ENCODE data around the gene KCNH4. TPM values are rescaled to one million over a fixed set of nuclear protein-coding genes. Genes with fewer than 3 reads are reported as not detected.

The KCNH4 gene
- total and polyA plus RNA-seq, 7 donors: 0.01 to 0.17 (median 0.08) TPM; not detected in 2

DNA sequence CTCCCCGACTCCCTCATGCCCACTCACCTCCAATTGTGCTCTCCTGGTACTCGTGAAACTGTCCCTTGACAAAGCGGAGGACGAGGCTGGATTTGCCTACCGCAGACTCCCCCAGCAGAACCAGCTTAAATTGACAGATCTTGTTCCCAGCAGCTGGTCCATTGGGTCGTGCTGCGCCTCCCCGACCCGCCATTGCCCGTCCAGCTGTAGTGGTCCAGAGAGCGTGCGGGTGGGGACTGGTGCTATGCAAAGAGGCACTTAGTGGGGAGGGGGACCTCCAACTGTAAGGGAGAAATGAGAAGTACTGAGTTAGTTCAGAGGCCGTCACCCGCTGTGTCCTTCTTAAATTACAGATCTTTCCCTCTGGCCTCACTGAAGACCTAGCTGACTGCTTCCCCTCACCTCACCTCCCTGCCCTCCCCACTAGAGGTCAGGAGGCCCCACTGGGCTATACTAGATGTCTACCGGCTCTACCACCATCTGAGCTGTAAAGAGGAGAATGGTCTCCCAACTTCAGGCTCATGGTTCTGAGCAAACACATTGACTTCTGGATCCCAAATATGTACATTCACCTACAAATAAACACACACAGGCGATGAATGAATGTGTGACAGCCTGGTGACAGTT, 50.5 kb downstream of the KCNH4 start:
- H3K36me3 ChIP-seq (ENCODE audit: insufficient read depth in 1 of 2, low read depth in 1 of 2): peaks cover 4 to 57% of the 10 kb centered on the region in 2 donors
- H3K9me3 ChIP-seq: no peaks in the 10 kb centered on the region
- 80 to 86% (median 85%) methylated on average over 16 of the region's 16 CpGs for WGBS, 3 donors
- DNase-seq (no peak), ATAC-seq (peak in 2 of 4 donors; percentile 44 to 45)
- H3K4me3 ChIP-seq: no peak overlapping the region
- TF ChIP-seq, protein P1, sequence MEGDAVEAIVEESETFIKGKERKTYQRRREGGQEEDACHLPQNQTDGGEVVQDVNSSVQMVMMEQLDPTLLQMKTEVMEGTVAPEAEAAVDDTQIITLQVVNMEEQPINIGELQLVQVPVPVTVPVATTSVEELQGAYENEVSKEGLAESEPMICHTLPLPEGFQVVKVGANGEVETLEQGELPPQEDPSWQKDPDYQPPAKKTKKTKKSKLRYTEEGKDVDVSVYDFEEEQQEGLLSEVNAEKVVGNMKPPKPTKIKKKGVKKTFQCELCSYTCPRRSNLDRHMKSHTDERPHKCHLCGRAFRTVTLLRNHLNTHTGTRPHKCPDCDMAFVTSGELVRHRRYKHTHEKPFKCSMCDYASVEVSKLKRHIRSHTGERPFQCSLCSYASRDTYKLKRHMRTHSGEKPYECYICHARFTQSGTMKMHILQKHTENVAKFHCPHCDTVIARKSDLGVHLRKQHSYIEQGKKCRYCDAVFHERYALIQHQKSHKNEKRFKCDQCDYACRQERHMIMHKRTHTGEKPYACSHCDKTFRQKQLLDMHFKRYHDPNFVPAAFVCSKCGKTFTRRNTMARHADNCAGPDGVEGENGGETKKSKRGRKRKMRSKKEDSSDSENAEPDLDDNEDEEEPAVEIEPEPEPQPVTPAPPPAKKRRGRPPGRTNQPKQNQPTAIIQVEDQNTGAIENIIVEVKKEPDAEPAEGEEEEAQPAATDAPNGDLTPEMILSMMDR (IDR thresholded peaks at IDR 0.05): no peak
- intact Hi-C loops (cut with DNase I): loop anchor here in 1 of 2 donors (10.0 kb wide), 1 partner anchor 144 kb away; the partner anchor contains the start of gene STAT5B
- H3K27ac ChIP-seq: peak overlapping the region; percentile 59
- H3K27me3 ChIP-seq (ENCODE audit: insufficient read depth in 3 of 3, low read length in 2 of 3): no peaks in the 10 kb centered on the region
- peaks cover 56% of the 10 kb centered on the region for H3K4me1 ChIP-seq

DNA sequence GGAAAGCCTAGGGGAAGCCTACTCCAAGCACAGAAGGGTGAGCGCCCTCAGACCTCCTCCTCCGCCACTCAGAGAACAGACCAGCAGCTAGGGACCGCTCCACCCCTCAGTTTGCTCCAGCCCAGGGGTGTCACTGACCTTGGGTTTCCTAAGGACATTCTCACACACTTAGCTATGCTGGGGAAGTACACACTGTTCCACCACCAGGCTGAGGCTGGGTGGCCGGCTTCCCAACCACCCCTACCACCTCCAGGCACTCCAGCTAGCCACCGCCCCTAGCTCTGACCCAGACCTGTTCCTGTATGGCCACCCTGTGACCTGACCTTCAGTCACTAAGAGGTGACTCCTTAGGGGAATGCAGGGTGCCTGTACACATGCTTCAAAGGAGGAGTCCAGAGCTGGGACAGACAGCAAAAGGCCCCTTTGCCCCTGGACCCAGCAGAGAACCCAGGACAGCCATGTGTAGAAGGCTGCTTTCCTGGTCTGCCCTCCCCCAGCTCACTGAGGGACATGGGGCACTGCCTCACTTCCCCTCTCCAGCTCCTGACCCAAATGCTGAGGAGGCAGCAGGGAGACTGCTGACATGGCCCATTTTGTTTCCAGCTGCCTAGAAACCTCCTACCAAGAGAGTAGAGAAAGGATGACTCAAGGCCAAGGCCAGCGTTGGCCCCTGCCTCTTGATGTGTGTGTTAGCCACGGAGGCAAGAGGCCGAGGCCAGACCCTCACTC, 51.7 kb downstream of the KCNH4 start:
- ATAC-seq (peak in 2 of 4 donors; percentile 5 to 24), DNase-seq (no peak)
- WGBS, 3 donors: 78 to 85% (median 80%) methylated on average over 6 to 8 of the region's 8 CpGs
- TF ChIP-seq, protein P1 (IDR thresholded peaks at IDR 0.05): no peak
- intact Hi-C loops (cut with DNase I): loop anchor here in 1 of 2 donors (5.0 kb wide), 1 partner anchor 53 kb away; the partner anchor contains the start of gene KCNH4
- no peaks in the 10 kb centered on the region for H3K27me3 ChIP-seq (ENCODE audit: insufficient read depth in 3 of 3, low read length in 2 of 3)
- peak overlapping the region; percentile 59 for H3K27ac ChIP-seq
- H3K9me3 ChIP-seq: no peaks in the 10 kb centered on the region
- peaks cover 46% of the 10 kb centered on the region for H3K4me1 ChIP-seq
- H3K36me3 ChIP-seq (ENCODE audit: insufficient read depth in 1 of 2, low read depth in 1 of 2): peaks cover 4 to 57% of the 10 kb centered on the region in 2 donors
- no peak overlapping the region for H3K4me3 ChIP-seq

DNA sequence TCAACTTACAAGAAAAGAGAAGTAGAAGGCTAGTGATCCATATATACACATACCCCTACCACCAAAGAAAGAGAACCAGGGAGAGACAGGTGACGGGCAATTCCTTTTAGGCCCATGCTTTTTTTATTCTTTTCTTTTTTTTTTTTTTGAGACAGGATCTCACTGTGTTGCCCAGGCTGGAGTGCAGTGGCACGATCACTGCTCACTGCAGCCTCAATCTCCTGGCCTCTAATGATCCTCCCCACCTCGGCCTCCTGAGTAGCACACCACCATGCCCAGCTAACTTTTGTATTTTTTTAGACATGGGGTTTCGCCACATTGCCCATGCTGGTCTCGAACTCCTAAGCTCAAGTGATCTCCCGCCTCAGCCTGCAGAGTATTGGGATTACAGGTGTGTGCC, 53.5 kb downstream of the KCNH4 start:
- intact Hi-C loops (cut with DNase I): loop anchor here in 1 of 2 donors (5.0 kb wide), 1 partner anchor 55 kb away; the partner anchor contains the start of gene KCNH4
- Histone ChIP-seq H3K4me1 (peaks cover 32% of the 10 kb centered on the region), H3K27ac (no peak overlapping the region), H3K9me3 (no peaks in the 10 kb centered on the region), H3K27me3 (ENCODE audit: insufficient read depth in 3 of 3, low read length in 2 of 3) (no peaks in the 10 kb centered on the region), H3K36me3 (ENCODE audit: insufficient read depth in 1 of 2, low read depth in 1 of 2) (peaks cover 4 to 57% of the 10 kb centered on the region in 2 donors), H3K4me3 (no peak overlapping the region)
- WGBS, 3 donors: 87 to 94% (median 93%) methylated on average over 6 of the region's 6 CpGs
- TF ChIP-seq, protein P1 (IDR thresholded peaks at IDR 0.05): no peak
- ATAC-seq: no peak
- DNase-seq: no peak

DNA sequence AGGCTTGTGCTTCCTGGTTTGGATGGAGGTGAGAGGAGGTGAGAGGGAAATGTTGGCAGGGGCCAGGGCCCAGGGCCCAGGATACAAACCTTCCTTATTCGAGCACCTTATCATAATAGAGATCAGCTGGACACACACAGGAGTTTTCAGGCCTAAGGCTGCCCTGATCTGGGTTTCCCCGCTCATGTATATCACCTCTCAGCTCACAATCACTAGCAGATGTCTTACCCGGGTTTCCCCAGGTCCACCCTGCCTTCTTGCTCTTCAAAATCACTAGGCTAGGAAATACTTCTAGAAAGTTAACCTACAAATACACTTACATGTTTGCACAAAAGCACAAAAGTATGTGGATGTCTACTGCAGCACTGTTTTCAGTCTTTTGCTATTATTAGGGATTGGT, 54.1 kb downstream of the KCNH4 start:
- H3K4me1 ChIP-seq: peaks cover 31% of the 10 kb centered on the region
- TF ChIP-seq, protein P1 (IDR thresholded peaks at IDR 0.05): no peak
- H3K27ac ChIP-seq: no peak overlapping the region
- DNase-seq: no peak
- H3K9me3 ChIP-seq: no peaks in the 10 kb centered on the region
- ATAC-seq: no peak
- H3K36me3 ChIP-seq (ENCODE audit: insufficient read depth in 1 of 2, low read depth in 1 of 2): peaks cover 4 to 57% of the 10 kb centered on the region in 2 donors
- intact Hi-C loops (cut with DNase I): loop anchor here in 1 of 2 donors (5.0 kb wide), 1 partner anchor 55 kb away; the partner anchor contains the start of gene KCNH4
- no peak overlapping the region for H3K4me3 ChIP-seq
- no peaks in the 10 kb centered on the region for H3K27me3 ChIP-seq (ENCODE audit: insufficient read depth in 3 of 3, low read length in 2 of 3)
- WGBS, 3 donors: 84 to 85% (median 84%) methylated on average over 3 of the region's 3 CpGs
